ENCODE data around the gene RPS19BP1.

DNA sequence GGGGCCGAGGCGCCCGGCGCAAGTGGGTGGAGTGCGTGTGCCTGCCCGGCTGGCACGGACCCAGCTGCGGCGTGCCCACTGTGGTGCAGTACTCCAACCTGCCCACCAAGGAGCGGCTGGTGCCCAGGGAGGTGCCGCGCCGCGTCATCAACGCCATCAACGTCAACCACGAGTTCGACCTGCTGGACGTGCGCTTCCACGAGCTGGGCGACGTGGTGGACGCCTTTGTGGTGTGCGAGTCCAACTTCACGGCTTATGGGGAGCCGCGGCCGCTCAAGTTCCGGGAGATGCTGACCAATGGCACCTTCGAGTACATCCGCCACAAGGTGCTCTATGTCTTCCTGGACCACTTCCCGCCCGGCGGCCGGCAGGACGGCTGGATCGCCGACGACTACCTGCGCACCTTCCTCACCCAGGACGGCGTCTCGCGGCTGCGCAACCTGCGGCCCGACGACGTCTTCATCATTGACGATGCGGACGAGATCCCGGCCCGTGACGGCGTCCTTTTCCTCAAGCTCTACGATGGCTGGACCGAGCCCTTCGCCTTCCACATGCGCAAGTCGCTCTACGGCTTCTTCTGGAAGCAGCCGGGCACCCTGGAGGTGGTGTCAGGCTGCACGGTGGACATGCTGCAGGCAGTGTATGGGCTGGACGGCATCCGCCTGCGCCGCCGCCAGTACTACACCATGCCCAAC lies 44.6 kb downstream of the RPS19BP1 start:
- TF ChIP-seq, protein P1, sequence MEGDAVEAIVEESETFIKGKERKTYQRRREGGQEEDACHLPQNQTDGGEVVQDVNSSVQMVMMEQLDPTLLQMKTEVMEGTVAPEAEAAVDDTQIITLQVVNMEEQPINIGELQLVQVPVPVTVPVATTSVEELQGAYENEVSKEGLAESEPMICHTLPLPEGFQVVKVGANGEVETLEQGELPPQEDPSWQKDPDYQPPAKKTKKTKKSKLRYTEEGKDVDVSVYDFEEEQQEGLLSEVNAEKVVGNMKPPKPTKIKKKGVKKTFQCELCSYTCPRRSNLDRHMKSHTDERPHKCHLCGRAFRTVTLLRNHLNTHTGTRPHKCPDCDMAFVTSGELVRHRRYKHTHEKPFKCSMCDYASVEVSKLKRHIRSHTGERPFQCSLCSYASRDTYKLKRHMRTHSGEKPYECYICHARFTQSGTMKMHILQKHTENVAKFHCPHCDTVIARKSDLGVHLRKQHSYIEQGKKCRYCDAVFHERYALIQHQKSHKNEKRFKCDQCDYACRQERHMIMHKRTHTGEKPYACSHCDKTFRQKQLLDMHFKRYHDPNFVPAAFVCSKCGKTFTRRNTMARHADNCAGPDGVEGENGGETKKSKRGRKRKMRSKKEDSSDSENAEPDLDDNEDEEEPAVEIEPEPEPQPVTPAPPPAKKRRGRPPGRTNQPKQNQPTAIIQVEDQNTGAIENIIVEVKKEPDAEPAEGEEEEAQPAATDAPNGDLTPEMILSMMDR (IDR thresholded peaks at IDR 0.05; ENCODE audit: borderline replicate concordance, extremely low read depth, low read length, poor library complexity, severe bottlenecking), result no peak
- no peak for TF ChIP-seq EZH2 (IDR thresholded peaks at IDR 0.05; ENCODE audit: borderline replicate concordance, low read depth, low read length, severe bottlenecking)

All from DND-41 (cell line).